ENCODE data around the gene DUOX1.

The DUOX1 gene

DNA sequence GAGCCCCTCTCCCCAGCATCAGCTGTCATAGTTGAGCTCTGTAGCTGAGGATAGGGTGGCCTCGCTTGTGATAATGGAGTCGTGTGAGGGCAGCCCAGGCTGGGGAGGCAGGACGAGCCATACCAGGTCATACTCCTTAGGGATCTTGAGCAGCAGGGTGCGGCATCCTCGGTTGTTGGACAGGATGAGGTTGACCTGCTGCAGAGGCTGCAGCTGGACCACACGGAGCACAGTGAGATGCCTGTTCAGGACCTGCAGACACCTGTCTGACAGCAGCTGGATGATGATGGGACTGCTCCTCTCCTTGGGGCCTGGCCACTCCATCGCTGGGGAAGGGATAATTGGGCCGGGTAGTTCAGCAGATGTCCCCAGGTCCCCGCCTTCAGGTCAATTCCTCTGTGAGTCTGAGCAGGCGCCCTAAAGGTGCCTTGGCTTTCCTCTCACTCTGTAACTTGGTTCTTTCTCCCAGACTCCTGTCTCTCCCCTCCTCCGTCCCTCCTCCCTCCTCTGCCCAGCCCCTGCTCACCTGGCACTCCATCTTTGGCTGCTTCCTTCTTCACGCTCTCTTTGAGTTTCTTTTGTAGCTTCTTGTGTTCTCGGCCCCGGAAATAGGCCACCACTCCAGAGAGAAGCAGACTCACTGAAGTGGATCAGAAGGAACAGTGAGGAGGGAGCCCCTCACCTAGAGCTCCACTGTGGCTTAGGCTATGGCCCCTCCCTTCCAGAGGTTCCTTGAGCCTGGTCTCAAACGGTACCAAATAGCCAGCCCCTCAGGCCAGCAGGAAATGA is 23.6 kb upstream of the DUOX1 start:
- DNase-seq = no peak

DNA sequence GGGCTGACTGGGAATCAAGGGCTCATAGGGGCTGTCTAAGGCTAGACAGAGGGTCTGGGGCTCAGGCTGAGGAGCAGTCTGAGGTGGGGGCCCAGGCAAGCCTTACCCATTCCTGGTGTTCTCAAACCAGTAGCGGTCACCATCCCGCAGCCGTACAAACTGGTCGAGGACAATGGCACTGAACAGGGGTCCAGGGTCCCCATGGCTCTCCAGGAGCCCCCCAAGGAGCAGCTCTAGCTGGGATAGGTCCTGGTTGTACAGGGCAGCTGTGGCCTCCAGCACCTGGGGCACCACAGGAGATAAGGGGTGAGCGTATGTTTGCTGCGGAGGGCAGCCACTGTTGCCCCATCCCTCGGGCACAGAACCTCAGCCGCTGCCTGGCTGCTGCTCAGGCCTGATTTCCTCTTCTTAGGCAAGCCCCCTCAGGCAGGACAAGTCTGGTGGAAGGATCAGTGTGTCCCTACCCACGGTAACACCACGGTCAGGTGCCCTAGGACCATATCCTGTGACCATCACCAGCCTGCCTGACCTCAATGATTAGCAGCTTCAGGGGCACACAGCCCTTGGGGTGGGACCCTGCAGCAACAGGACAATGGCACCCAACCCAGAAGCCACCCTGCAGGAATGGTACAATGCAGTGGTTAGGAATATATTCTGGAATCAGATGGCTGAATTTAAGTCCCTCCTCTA is 21.7 kb upstream of the DUOX1 start:
- no peak for DNase-seq

DNA sequence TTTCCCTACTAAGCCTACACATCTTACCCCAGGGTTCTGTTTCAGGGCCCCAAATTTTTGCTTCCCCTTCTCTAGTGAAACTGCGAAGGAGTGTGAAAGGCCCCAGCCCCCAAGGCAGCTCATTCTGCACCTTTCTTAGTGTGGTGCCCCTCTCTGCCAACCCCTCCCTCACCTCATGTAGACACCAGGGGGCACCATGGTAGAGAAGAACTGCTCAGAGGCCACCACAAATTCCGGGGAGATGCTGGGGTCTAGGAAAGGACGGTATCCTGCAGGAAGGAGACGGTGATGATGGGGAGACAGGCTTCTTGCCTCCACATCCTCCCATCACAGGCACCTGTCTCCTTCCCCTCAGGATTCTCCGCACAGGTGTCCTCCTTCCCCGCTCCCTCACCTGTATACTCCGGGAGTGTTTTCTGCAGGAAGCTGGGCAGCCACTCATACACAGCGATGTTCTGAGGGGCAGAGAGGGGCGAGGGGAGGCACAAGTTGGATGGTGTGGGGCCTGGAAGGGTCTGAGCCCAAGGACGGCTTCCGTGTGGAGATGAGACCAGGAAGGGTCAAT is 19.5 kb upstream of the DUOX1 start:
- no peak for DNase-seq

DNA sequence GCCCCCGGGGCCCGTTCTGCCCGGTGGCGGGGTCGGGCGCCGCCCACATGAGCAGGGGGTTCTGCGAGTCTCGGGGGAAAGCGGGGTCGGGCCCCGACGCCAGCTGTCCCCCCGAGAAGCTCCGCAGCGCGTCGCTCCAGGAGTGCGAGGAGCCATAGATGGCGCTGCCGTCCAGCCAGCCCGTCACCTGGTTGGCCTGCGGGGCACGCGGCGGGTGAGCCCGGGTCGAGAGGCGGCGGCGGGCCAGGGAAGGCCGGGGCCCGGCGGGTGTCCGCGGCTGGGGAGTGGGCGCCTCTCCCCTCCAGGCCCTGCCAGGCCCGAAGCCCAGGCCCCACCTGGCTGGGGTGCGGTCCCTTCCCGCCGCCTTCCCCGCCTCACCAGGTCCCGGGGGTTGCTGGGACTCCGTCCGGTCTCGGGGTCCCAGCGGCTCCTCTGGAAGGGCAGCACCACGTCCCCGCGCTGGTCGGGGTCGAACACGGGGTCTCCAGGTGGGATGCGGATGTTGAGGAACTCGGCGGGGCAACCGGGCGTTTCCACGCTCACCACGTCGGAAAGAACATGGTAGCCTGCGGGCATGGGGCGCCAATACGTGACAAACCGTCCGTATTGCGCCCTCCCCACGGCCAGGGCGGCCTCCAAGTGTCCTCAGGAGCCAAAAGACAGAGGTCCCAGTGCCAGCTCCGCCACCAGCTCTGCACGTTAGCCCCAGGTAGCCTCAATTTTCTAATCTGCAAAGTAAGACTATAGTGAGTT is 18.2 kb upstream of the DUOX1 start:
- no peak for DNase-seq

DNA sequence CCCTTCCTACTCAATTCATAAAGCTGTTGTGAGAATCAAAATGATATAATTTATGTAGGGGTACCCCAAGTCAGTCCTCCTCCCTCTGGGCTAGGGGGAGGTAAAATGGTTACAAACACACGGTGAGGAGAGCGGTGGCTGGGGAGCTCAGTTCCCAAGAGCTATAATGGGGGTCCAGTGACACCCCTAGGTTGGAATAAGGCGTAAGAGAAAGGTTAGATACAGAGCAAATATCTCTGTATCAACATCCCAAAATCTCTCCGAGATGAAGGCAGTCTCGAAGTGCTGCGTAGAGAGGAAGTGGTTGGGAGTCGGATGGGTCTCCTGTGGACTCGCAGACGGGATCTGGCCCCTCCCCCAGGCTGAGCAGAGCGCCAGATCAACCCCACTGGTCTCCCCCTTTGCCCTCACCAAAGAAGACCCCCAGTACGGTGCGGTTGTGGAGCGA is 17.6 kb upstream of the DUOX1 start:
- no peak for DNase-seq

DNA sequence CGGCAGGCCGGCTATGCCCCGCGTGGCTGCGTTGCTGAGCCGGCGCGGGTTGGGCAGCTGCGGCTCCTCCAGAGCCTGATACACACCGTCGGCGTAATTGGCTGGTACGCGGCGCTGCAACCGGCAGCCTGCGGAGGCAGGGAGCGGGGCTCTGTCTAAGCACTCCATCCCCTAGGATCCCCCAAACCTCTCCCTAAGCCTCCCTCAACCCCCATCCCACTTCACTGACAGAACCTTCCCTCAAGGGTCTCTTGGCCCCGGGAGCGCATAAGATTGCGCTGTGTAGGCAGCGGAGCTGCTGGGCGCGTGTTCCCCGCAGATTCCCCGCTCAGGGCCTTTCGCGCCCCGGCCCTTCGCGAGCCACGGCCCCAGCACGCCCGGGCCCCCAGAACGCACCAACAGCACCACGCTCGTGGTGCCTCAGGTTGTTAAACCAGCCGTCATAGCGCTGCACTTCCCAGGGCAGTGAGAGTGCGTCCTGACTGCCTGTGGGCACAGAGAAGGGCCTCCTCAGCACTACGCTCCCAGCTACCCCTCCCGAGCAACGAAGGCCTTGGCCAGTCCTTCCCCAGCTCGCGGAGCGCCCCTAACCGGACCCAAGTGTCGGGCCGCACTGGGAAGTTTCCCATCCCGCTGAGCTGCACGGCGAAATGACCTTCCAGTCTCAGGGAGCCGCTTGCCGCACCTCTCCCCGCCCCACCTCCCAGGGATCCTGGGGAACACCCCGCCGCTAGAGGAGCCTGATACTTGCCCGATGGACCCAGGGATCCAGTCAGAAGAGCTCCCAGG is 17.0 kb upstream of the DUOX1 start:
- DNase-seq = peak; percentile 39

DNA sequence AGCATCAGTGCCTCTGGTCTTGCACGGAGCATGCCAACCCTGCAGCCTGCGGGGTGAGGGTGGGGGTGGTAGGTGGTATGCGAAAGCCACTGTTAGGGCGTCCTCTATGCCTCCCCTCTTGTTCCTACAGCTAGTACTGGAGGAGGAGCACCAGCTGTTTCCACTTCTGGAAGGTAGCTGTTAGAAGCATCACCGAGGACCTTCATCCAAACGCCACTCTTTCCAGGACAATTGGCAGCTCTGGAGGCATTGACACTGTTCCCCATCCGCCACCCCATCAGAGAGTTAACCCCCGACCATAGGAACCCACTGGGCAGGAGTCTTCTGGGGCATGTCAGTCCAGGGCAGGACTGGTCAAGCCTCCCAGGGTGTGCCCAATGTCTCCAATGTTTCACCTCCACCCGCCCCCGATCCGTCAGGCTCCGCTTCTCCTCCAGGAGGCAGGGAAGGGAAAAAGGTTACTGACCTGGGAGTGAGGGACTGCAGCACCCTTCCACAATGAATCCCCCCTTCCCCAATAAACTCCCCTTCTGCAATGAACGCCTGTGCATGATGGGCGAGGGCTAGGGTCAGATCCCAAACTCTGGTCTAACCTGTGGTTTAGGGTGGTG is 16.3 kb upstream of the DUOX1 start:
- DNase-seq = no peak

DNA sequence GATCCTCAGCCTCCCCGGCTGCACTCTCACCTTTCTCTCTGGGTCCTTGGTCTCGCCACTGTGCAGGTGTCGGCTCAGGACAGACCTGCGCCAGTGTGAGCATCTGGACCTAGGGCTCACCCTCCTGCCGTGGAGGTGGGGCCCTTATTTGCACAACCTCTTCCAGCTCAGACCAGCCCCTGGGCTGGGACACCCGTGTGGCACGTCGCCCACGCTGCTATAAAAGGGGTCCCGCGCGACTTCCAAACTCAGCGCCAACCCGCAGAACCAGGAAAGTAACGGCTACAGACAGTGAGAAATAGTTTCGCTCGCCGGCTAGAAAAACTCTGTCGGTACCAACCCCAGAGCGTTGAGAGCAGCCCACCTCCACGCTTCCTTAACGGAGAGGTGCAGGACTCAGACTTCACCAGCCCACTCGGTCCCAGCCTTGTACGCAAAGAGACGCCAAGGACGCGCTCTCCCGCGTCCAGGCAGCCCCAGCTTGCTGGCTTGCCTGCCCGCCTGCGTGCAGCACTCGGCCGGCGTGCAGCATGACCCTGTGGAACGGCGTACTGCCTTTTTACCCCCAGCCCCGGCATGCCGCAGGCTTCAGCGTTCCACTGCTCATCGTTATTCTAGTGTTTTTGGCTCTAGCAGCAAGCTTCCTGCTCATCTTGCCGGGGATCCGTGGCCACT is 15.6 kb upstream of the DUOX1 start, which contains the start of the genes DUOX2 and DUOXA2:
Gene DUOX2, minus strand, starts transcription at position 97 of the 675 bp plus-strand sequence. CDS start 761 bp downstream, outside the sequence.
Gene DUOXA2, plus strand, starts transcription at position 251 of the 675 bp plus-strand sequence. Its CDS starts 280 bp downstream, at position 531.
- peak; percentile 25 for DNase-seq

DNA sequence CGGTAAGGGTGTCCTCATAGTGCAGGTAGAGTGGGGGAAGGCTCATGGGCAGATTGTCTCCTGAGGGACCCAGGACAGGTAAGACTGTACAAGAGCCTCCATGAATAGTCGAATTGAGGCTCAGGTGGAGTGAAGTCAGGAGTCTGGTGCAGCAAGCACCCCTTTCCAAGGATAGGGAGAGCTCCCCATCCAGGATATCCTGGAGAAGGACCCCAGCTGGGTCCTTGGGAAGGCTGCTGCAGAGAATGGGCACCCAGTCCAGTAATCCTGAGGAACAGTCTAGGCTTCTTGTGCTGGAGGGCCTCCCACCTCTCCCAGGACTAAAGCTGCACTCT is 15.1 kb upstream of the DUOX1 start:
- no peak for DNase-seq

DNA sequence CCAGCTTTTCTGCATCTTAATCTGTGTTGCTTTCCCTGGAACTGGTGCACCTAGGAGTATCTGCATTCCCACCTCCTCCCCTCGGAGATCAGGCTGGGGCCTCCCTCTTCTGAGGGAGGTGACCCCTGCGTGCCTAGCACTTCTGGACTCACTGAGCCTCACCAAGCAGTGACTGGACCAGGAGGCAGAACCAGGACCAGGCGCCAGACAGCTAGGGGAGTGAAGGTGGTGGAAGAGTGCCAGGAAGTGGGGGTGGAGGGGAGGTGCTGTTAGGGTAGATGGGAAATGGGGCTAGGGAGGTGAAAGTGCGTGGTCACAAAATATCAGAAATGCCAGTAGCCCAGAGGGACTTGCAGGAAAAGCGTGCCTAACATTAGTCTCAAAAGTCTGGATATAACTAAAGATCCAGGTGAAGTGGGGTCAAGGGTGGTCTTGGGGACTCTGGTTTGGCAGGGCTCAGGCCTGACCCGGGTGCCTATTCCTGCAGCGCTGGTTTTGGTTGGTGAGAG is 14.4 kb upstream of the DUOX1 start:
- no peak for DNase-seq

DNA sequence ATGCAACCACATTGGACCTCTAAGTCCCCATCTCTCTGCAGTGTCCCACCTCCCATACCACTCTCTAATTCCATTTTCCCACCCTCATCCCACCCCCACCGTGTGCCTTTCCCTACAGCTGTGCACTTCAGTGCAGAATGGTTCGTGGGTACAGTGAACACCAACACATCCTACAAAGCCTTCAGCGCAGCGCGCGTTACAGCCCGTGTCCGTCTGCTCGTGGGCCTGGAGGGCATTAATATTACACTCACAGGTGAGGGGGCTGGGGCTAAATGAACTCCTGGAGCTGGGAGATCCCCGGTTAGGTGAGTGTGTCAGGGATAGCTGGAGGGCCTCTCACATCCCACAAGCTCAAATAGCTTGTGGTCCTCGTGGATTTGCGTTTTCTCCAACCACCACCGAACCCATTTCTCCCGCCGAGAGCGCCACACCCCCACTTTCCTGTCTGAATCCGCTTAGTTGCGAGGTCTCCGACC is 13.8 kb upstream of the DUOX1 start:
- no peak for DNase-seq

DNA sequence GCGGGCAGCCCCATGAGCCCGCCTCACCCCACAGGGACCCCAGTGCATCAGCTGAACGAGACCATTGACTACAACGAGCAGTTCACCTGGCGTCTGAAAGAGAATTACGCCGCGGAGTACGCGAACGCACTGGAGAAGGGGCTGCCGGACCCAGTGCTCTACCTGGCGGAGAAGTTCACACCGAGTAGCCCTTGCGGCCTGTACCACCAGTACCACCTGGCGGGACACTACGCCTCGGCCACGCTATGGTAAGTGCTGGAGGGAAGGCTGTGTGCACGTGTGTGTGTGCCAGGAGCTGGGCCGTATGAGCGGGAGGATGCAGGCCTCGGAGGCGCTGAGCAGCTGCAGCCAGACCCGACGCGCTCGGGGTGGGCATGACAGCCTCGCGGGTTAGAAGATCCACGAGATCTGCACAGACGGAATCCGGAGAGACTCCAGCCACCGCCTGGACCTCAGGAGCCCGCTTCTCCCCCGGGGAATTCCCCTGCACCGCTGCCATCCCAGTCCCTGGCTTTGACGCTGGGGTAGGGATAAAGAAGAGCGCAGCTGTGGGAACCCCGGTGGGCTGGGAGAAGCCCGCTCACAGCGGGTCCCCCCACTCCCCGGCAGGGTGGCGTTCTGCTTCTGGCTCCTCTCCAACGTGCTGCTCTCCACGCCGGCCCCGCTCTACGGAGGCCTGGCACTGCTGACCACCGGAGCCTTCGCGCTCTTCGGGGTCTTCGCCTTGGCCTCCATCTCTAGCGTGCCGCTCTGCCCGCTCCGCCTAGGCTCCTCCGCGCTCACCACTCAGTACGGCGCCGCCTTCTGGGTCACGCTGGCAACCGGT is 13.1 kb upstream of the DUOX1 start:
- no peak for DNase-seq

DNA sequence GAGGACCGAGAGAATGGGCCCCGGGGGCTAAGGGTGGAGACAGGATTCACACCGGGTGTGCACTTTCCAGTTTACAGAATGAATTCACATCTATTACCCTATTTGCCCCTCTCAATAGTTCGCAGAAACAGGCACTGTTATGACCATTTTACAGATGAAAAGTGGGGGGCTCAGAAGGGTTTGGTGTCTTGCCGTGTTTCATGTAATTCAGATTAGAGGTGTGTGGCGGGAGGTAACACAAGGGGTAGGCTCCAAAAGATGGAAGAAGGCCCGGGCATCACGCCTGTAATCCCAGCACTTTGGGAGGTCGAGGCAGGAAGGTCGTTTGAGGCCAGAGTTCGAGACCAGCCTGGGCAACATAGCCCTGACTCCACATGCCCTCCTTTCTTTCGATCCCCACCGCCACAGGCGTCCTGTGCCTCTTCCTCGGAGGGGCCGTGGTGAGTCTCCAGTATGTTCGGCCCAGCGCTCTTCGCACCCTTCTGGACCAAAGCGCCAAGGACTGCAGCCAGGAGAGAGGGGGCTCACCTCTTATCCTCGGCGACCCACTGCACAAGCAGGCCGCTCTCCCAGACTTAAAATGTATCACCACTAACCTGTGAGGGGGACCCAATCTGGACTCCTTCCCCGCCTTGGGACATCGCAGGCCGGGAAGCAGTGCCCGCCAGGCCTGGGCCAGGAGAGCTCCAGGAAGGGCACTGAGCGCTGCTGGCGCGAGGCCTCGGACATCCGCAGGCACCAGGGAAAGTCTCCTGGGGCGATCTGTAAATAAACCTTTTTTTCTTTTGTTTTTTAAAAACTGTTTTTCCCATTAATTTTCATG is 12.3 kb upstream of the DUOX1 start:
- no peak for DNase-seq

DNA sequence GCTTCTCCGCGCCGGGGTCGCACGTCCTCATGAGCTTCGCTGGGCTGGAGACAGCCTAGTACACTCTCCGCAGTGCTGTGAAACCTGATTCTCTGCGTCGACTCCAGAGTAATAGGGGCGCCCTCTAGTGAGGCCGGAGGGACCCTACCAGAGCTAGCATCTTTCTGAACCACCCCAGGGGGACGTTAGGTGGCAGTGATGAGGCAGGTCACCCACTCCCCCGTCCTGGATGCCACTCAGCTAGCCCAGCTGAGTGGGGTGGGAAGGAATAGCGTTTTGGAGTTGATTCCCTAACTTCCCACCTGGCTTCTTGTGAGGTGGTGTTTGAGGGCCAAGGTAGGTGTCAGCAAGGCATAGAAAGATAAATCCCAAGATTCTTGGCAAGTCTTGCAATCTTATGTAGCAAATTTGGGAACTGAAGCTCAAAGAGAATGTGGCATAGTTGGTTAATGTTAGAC is 11.6 kb upstream of the DUOX1 start:
- DNase-seq = peak; percentile 97

DNA sequence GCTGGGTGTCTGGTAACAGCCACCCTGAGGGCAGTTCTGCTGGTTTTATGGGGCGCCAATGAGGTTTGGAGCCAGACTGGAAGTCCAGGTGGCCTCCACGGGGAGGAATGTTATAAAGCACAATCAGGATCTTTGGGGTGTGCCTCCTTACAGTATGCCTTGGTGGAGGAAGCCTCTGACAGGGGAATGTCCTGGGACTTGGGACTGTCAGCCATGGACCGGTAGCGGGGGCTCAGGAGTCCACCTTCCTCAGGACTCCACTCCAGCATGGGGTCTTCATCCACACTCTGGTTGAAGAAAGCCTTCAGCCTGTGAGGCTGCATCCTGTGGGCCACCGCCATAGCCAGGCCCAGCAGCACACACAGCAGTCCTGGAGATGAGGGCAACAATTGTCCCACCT is 10.8 kb upstream of the DUOX1 start:
- DNase-seq = no peak

DNA sequence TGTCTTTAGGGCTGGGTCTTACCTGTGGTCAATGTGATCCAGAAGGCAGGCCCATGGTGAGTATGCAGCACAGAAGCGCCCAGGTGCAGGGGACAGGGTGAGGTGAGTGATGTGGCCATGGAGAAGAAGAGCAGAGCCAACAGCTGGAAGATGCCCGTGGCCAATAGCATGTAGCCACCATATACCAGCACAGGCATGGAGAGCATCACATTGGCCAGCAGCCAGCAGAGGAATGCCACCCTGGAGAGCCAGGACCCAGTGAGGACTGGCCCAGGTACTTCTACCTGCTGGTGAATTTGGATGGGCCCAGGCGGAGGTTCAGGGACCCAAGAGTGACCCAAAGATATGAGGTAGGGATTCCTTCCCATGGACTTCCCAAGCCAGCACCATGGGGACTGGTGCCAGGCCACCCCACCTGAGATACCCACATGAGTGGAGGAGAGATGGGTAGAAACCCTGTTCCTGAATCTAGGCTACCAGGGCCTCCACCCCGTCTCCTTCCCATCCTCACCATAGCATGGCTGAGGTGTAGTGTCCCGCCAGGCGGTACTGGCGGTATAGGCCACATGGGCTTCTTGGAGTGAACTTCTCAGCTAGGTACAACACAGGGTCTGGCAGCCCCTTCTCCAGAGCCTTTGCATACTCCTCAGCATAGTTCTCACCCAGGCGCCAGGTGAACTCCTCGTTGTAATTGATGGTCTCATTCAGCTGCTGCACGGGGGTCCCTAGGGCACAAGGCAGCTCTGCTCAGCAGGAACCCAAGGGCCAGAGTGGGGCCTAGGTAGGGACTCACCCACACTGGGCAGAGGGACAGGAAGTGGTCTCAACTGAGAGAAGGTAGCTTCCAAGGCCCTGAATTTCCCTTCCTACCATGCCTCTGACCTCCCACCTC is 9.5 kb upstream of the DUOX1 start:
- DNase-seq = no peak

DNA sequence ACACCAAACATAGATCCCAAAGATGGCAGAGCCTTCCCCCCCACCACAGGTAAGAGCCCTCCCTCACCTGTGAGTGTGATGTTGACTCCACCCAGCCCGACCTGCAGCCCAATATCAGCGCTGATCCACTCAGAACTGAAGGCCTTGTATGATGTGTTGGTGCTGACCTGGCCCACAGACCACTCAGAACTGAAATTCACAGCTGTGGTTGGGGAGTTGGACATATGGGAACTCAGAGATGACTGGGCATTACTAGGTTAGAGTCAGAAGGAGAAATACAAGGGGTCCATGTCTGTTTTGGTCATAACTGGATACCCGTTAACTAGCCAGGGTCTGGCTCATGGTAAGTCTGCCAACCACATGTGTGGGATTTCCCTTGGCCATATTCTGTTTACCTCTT is 8.8 kb upstream of the DUOX1 start:
- no peak for DNase-seq

Measured in hematopoietic multipotent progenitor cell treated with erythropoietin and hydrocortisone succinate and interleukin-3 and kit ligand, for 6 days (in vitro differentiated cells).